ENCODE measurements around the gene VGLL4. TPM values are rescaled to one million over a fixed set of nuclear protein-coding genes. Genes with fewer than 3 reads are reported as not detected.
A peak's percentile ranks its signal among the peaks of the same experiment; 100 is the strongest.

The VGLL4 gene
- total RNA-seq, 1 experiment from 2014 or later = 31.7 TPM

DNA sequence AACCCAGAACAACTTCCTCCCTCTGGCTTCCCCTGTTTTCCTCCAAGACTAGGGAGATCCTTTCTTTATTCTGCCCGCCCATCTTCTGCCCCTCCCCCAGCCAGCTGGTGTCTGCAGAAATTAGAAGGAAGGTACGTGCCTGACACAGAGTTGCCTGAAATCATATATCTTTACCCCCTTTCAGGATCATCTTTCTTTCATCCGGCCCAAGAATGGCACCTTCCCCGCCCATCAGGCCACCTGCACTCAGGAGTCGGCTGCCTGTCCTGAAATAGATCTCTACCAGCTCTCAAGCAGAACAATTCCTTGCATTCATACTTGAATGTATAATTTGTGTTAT, 133.7 kb downstream of the VGLL4 start:
- H3K4me1 Mint-ChIP-seq (ENCODE audit: insufficient read depth, unreplicated experiment) = peaks cover 23% of the 10 kb centered on the region
- no peak overlapping the region for H3K27ac Mint-ChIP-seq (ENCODE audit: low read depth, unreplicated experiment)
- BruUV-seq (replicated peaks) = no TSS peak
- H3K9me3 Mint-ChIP-seq (ENCODE audit: unreplicated experiment) = no peaks in the 10 kb centered on the region
- peaks cover 4% of the 10 kb centered on the region for H3K36me3 Mint-ChIP-seq (ENCODE audit: insufficient read depth, unreplicated experiment)
- intact Hi-C loops (cut with micrococcal nuclease) = no loop called here
- ChIA-PET CTCF (interaction anchor here (1.7 kb wide), 1 partner anchor 12 kb away, joined by 4 read pairs; no protein-coding TSS in a partner anchor), POLR2A (no interaction called here)
- DNase-seq (ENCODE audit: unreplicated experiment) = no peak
- no peak overlapping the region for H3K4me3 Mint-ChIP-seq (ENCODE audit: unreplicated experiment)
- no peak for TF ChIP-seq CTCF (IDR thresholded peaks at IDR 0.05; ENCODE audit: unreplicated experiment)
- H3K27me3 Mint-ChIP-seq (ENCODE audit: insufficient read depth, unreplicated experiment) = no peaks in the 10 kb centered on the region

- peaks cover 22% of the 10 kb centered on the region for H3K4me1 Mint-ChIP-seq (ENCODE audit: insufficient read depth, unreplicated experiment)
- H3K9me3 Mint-ChIP-seq (ENCODE audit: unreplicated experiment) = no peaks in the 10 kb centered on the region
- no TSS peak for BruUV-seq (replicated peaks)
- intact Hi-C loops (cut with micrococcal nuclease) = no loop called here
- no peak overlapping the region for H3K4me3 Mint-ChIP-seq (ENCODE audit: unreplicated experiment)
- H3K27ac Mint-ChIP-seq (ENCODE audit: low read depth, unreplicated experiment) = no peak overlapping the region
- TF ChIP-seq CTCF (IDR thresholded peaks at IDR 0.05; ENCODE audit: unreplicated experiment) = no peak
- peaks cover 4% of the 10 kb centered on the region for H3K36me3 Mint-ChIP-seq (ENCODE audit: insufficient read depth, unreplicated experiment)
- ChIA-PET POLR2A (interaction anchor here (1.6 kb wide), 1 partner anchor 10 kb away, joined by 5 read pairs; no protein-coding TSS in a partner anchor), CTCF (interaction anchor here (0.6 to 1.7 kb wide), 2 partner anchors 12 to 235 kb away, joined by 3 to 4 read pairs; no protein-coding TSS in a partner anchor)
- peak; percentile 53 for DNase-seq (ENCODE audit: unreplicated experiment)
- H3K27me3 Mint-ChIP-seq (ENCODE audit: insufficient read depth, unreplicated experiment) = no peaks in the 10 kb centered on the region
Measured at GRCh38 chr3:11509173-11510000, 134.3 kb downstream of the VGLL4 start.

GRCh38 chr3:11508346-11509172, 135.2 kb downstream of the VGLL4 start:
- BruUV-seq (replicated peaks) = no TSS peak
- peaks cover 4% of the 10 kb centered on the region for H3K36me3 Mint-ChIP-seq (ENCODE audit: insufficient read depth, unreplicated experiment)
- no peak overlapping the region for H3K4me3 Mint-ChIP-seq (ENCODE audit: unreplicated experiment)
- no peaks in the 10 kb centered on the region for H3K9me3 Mint-ChIP-seq (ENCODE audit: unreplicated experiment)
- no peaks in the 10 kb centered on the region for H3K27me3 Mint-ChIP-seq (ENCODE audit: insufficient read depth, unreplicated experiment)
- TF ChIP-seq CTCF (IDR thresholded peaks at IDR 0.05; ENCODE audit: unreplicated experiment) = no peak
- DNase-seq (ENCODE audit: unreplicated experiment) = no peak
- CTCF ChIA-PET = interaction anchor here (0.6 kb wide), 3 partner anchors 119 to 236 kb away, joined by 3 to 4 read pairs (median 3); no protein-coding TSS in a partner anchor
- intact Hi-C loops (cut with micrococcal nuclease) = no loop called here
- H3K27ac Mint-ChIP-seq (ENCODE audit: low read depth, unreplicated experiment) = no peak overlapping the region
- H3K4me1 Mint-ChIP-seq (ENCODE audit: insufficient read depth, unreplicated experiment) = peaks cover 16% of the 10 kb centered on the region
- POLR2A ChIA-PET = interaction anchor here (1.6 kb wide), 1 partner anchor 9 kb away, joined by 5 read pairs; no protein-coding TSS in a partner anchor

DNA sequence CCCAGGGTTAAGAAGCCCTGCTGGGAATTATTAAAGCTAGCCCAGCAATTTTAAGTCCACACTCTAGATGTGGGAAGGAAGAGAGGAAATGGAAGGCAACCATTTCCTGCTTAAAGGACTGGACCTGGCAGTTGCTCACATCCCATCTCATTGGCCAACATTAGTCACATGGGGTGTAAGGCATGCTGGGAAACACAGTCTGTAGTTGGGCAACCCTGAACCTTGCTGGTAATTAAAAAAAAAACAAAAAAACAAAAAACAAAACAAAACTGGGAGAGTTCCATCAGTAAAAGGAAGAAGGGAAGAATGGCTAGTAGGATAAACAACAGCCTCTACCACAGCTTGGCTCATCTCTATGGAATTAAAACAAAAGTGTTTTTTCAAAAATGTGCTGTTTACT, 136.0 kb downstream of the VGLL4 start:
- H3K27ac Mint-ChIP-seq (ENCODE audit: low read depth, unreplicated experiment) = no peak overlapping the region

More for the DNA sequence above, 136.0 kb downstream of the VGLL4 start:
- CTCF ChIA-PET = interaction anchor here (0.6 kb wide), 2 partner anchors 118 to 144 kb away, joined by 3 to 4 read pairs; no protein-coding TSS in a partner anchor
- Mint-ChIP-seq H3K4me3 (ENCODE audit: unreplicated experiment) (no peak overlapping the region), H3K36me3 (ENCODE audit: insufficient read depth, unreplicated experiment) (peaks cover 4% of the 10 kb centered on the region), H3K27me3 (ENCODE audit: insufficient read depth, unreplicated experiment) (no peaks in the 10 kb centered on the region), H3K4me1 (ENCODE audit: insufficient read depth, unreplicated experiment) (peaks cover 16% of the 10 kb centered on the region), H3K9me3 (ENCODE audit: unreplicated experiment) (no peaks in the 10 kb centered on the region)
- DNase-seq (ENCODE audit: unreplicated experiment) = no peak
- BruUV-seq (replicated peaks) = no TSS peak
- POLR2A ChIA-PET = interaction anchor here (1.6 kb wide), 1 partner anchor 9 kb away, joined by 5 read pairs; no protein-coding TSS in a partner anchor
- no peak for TF ChIP-seq CTCF (IDR thresholded peaks at IDR 0.05; ENCODE audit: unreplicated experiment)
- intact Hi-C loops (cut with micrococcal nuclease) = no loop called here
